ENCODE measurements around the gene SF3A1.

SF3A1 gene

DNA sequence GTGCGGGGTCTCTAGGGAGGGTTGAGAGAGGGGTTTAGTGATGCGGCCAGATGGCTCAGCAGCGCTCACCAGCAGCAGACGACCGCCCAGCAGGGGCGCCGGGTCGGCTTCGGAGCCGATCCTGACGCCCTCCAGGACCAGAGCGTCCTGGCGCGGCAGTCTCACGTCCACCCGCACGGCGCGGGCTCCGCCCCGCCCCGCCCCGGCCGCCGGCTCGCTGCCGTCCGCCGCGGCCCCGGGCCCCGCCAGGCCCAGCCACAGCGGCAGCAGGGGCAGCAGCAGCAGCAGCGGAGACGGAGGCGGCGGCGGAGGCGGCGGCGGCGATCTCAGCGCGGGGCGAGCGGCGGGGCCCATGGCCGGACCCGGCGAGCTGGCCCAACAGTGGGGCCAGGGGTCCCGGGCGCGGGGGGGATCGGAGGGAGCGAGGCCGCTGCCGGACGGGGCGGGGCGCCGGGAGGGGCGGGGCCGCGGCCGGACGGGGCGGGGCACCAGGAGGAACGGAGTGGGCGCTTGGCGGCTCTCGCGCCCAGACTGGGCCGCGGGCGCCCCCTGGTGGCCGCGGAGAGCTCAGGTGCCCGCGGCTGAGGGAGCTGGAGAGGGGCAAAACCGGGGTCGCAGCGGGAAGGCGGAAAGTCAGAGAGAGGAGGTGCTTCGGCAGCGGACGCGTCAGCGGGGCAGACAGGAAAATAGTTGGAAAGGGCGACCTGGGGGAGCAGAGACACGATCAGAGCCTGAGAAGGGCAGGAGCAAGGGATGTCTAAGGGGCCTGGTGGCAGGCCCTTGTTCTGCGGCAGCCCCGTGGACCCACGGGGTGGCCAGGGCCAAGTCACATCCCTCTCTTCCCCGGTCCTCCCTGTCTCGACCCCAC lies 30.5 kb upstream of the SF3A1 start, which contains the start of gene RNF215:
Gene RNF215, minus strand, starts transcription at position 452 of the 868 bp plus-strand sequence. Its CDS starts 98 bp downstream, at position 354.
- in situ Hi-C loops (cut with MboI; ENCODE audit: low sequenced_read_pairs), result loop anchor here (25.0 kb wide), 1 partner anchor 275 kb away; no protein-coding TSS in a partner anchor

GRCh38 chr22:30386608-30386959 lies 29.9 kb upstream of the SF3A1 start:
- in situ Hi-C loops (cut with MboI; ENCODE audit: low sequenced_read_pairs), result loop anchor here (25.0 kb wide), 1 partner anchor 274 kb away; no protein-coding TSS in a partner anchor

- in situ Hi-C loops (cut with MboI; ENCODE audit: low sequenced_read_pairs), result loop anchor here (25.0 kb wide), 1 partner anchor 274 kb away; no protein-coding TSS in a partner anchor
Measured at GRCh38 chr22:30385942-30386341, 29.2 kb upstream of the SF3A1 start.

GRCh38 chr22:30383061-30383460 lies 26.4 kb upstream of the SF3A1 start:
- in situ Hi-C loops (cut with MboI; ENCODE audit: low sequenced_read_pairs), result loop anchor here (25.0 kb wide), 1 partner anchor 271 kb away; no protein-coding TSS in a partner anchor

DNA sequence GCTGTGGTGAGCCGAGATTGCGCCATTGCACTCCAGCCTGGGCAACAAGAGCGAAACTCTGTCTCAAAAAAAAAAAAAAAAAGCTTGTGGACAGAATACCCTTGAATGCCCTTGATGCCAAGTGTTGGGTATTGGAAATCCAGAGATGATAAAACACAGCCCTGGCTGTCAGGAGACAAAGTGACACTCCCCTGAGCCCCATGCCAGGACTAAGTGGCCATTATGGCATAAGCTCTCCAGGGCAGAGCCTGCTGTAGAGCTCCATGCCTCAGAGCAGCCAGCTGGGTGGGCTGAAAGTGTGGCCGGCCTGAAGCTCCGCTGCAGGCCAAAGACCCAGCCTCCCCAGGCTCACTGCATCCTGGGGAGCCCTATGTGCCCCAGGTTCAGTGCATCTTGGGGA lies 25.6 kb upstream of the SF3A1 start:
- in situ Hi-C loops (cut with MboI; ENCODE audit: low sequenced_read_pairs), result loop anchor here (25.0 kb wide), 1 partner anchor 270 kb away; no protein-coding TSS in a partner anchor

- in situ Hi-C loops (cut with MboI; ENCODE audit: low sequenced_read_pairs), result loop anchor here (25.0 kb wide), 1 partner anchor 269 kb away; no protein-coding TSS in a partner anchor
Measured at GRCh38 chr22:30381264-30381663, 24.6 kb upstream of the SF3A1 start.

- in situ Hi-C loops (cut with MboI; ENCODE audit: low sequenced_read_pairs), result loop anchor here (25.0 kb wide), 1 partner anchor 268 kb away; no protein-coding TSS in a partner anchor
Measured at GRCh38 chr22:30380011-30380410, 23.3 kb upstream of the SF3A1 start.

- in situ Hi-C loops (cut with MboI; ENCODE audit: low sequenced_read_pairs), result loop anchor here (25.0 kb wide), 1 partner anchor 263 kb away; no protein-coding TSS in a partner anchor
Measured at GRCh38 chr22:30375312-30375849, 18.7 kb upstream of the SF3A1 start.

GRCh38 chr22:30373331-30374325 lies 16.9 kb upstream of the SF3A1 start:
- in situ Hi-C loops (cut with MboI; ENCODE audit: low sequenced_read_pairs), result no loop called here

GRCh38 chr22:30372915-30373314 lies 16.2 kb upstream of the SF3A1 start:
- in situ Hi-C loops (cut with MboI; ENCODE audit: low sequenced_read_pairs), result no loop called here

DNA sequence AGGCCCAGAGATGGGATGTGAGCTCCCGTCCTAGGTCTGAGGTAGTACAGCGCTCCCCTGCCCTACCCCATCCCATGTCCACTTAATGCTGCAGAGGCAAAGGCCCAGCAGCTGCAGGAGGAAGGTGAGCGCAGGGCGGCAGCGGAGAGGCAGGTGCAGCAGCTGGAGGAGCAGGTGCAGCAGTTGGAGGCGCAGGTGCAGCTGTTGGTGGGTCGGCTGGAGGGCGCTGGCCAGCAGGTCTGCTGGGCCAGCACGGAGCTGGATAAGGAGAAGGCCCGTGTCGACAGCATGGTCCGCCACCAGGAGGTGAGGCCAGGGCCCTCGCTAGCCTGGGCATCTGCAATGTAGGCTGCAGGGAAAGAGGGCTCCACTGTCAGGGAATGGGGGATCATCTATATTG lies 15.3 kb upstream of the SF3A1 start:
- in situ Hi-C loops (cut with MboI; ENCODE audit: low sequenced_read_pairs), result no loop called here

DNA sequence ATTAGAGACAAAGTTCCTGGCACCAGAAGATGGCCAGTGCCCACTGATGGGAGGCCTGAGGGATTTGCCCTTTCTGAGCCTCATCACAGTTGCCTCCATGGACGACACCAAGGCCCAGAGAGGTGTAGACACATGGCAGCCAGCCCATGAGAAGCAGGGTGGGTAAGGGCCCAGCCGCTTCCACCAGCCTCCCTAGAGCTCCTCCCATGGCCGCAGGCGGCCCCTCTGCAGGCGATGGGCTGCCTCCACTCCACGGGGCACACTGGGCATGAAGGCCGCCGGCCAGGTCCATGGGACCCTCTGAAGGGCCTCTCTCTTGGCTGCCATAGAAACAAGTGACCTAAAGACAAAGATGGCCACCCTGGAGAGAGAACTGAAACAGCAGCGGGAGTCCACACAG lies 14.6 kb upstream of the SF3A1 start:
- in situ Hi-C loops (cut with MboI; ENCODE audit: low sequenced_read_pairs), result no loop called here

- in situ Hi-C loops (cut with MboI; ENCODE audit: low sequenced_read_pairs), result no loop called here
Measured at GRCh38 chr22:30370641-30371230, 14.0 kb upstream of the SF3A1 start.

DNA sequence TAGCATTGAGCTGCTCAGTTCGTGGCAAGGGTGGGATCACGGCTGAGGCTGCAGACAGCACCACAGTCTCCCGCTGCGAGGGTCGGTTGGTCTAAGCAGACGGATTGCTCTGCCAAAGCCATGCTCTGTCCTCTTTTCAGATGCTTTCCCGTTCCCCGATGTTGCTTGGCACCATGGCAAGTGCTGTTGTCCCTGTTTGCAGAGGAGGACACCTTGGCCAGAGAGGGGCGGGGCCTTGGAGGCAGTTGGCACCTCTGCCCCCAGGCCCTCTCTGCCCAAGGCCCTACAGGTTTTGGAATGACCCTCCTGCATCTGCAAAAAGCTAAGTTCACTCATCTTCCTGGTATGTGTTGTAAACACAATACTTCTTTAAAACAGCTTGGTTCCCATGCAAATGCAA lies 11.7 kb upstream of the SF3A1 start:
- in situ Hi-C loops (cut with MboI; ENCODE audit: low sequenced_read_pairs), result no loop called here

DNA sequence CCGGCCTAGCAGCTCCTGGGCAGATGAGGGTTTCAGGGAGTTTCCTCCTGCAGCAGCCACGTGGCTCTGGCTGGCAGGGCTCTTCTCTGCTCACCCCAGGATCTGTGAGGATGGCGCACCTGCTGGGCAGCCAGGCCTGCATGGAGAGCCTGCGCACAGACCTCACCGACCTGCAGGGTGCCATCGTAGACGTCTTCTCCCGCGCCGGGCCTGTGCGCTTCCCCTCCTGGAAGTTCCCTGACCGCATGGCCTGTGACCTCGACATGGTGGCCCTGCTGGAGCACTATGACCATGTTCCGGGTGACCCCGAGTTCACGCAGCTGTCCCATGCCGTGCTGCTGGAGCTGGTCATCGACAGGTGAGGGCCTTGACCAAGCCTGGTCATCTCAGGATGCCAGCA lies 9.2 kb upstream of the SF3A1 start:
- in situ Hi-C loops (cut with MboI; ENCODE audit: low sequenced_read_pairs), result no loop called here

DNA sequence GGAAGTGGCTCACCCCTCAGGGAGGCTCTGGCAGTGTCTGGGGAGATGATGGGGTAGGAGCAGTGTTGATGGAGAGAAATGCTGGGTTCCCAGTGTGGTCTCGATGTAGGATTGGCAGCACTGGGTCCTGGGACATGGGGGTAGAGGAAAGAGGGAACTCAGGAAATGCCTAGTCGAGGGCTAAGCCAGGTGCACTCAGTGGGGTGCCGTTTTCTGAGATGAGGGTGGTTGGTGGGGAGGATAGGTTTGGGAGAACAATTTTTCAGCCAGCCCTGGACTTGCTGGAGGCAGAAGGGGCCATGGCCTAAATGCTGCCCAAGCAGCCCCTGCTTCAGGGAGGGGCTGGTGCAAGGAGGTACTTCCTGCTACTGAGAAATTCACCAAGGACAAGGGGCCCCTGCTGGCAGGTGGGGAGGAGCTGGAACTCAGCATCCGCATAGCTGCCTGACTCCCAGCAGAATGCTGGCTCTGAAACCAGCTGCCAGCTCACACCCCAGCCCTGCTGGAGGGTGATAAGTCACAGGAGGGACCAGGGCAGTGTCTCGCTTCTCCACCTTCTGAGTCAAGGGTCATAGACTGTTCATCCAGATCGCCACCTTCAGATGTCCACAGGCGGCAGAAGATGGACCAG lies 6.1 kb upstream of the SF3A1 start:
- in situ Hi-C loops (cut with MboI; ENCODE audit: low sequenced_read_pairs), result no loop called here

DNA sequence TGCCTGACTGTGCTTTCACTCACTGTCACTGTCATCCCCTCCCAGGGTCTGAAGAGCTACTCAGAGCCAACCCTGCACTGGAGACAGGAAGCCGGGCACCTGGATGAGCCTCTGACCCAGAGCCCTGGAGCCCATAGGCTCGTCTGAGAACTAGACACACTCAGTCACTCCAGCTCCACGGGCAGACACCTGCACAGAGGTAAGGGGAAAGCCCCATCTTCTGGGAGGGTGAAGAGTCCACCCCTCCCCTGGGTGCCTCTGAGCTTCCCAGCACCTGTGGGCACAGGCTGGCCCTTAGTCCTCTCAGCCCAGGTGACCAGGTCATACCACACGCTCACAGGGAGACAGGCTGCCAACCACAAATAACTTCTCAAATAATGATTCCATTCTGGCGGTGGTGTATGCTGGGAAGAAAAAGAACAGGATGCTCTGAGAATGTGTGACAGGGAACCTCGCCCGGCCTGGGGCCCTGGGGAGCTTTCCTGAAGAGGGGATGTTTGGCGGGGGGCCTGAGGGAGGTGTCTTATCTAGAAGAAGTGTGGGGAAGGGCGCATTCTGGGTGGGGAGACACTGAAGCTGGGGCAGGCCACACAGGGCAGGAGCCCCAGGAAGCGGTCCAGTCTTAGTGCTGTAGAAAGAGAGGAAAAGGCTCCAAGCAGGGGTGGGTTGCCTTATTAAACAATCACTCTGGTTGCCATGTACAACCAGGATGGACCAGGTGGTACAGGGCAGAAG lies 5.4 kb upstream of the SF3A1 start:
- in situ Hi-C loops (cut with MboI; ENCODE audit: low sequenced_read_pairs), result no loop called here

DNA sequence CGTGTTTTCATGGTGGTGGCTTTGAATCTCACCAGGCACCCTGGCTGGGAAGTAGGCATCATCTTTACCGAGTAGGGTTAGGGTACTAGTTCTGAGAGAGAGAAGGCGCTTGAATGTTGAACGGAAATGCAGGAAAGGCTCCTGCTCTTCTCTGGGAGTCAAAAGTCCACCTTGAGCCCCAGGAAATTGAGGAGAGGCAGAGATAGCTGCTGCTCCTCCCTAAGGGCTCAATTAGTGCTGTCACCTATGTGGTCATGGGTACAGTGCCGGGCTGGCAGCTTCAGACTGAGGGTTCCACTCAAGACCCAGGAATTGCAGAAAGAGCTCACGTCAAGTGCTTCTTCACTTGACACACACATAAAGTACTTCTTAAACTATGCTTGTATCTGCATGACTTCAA lies 1.8 kb upstream of the SF3A1 start:
- in situ Hi-C loops (cut with MboI; ENCODE audit: low sequenced_read_pairs), result no loop called here

DNA sequence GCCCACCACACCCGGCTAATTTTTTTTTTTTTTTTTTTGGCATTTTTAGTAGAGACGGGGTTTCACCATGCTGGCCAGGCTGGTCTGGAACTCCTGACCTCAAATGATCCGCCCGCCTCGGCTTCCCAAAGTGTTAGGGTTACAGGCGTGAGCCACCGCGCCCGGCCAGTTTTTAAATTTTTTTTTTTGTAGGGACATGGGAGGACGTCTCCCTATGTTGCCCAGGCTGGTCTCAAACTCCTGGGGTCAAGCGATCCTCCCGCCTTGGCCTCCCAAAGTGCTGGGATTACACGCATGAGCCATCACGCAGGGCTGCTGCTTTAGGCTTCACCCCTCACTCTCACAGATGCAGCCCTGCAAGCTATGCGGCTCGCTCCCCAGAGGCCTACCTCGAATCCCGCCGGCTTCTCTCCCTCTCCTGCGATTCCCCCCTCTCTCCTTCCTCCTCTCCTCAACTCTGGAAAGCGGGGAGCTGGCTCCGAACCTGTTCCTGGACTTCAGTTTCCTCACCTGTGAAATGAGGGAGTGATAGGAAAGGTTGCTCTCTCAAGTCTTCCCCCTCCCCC lies 1.0 kb upstream of the SF3A1 start:
- in situ Hi-C loops (cut with MboI; ENCODE audit: low sequenced_read_pairs), result no loop called here
